ENCODE results near the gene EPHB1.

DNA sequence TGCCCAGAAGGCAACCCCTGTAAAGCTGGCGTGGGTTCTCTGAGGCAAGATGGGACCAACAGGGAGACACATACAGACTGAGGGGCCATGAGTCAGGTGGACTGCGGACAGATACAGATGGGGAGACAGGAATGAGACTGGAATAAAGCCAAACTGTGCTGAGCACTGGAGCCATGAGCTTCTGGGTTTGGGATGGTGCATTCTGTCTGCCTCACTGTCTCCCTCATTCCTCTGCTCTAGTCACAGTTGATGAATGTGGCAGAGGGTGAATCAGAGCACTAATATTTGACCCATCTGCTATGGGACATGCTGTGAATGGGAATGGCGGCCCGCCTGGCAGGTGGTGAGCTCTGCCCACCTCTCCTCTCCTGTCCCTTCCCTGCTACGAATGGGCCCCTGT is 262.9 kb downstream of the EPHB1 start:
- TF ChIP-seq, protein P1, sequence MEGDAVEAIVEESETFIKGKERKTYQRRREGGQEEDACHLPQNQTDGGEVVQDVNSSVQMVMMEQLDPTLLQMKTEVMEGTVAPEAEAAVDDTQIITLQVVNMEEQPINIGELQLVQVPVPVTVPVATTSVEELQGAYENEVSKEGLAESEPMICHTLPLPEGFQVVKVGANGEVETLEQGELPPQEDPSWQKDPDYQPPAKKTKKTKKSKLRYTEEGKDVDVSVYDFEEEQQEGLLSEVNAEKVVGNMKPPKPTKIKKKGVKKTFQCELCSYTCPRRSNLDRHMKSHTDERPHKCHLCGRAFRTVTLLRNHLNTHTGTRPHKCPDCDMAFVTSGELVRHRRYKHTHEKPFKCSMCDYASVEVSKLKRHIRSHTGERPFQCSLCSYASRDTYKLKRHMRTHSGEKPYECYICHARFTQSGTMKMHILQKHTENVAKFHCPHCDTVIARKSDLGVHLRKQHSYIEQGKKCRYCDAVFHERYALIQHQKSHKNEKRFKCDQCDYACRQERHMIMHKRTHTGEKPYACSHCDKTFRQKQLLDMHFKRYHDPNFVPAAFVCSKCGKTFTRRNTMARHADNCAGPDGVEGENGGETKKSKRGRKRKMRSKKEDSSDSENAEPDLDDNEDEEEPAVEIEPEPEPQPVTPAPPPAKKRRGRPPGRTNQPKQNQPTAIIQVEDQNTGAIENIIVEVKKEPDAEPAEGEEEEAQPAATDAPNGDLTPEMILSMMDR (conservative IDR thresholded peaks at IDR 0.05) = no peak
- TF ChIP-seq ZFX (IDR thresholded peaks at IDR 0.05) = no peak

Measured in C4-2B (cell line).